GM04504 (cell line): ENCODE results near the gene TRAF3.
"Not testable (repeated sequence)": the region's sequence is repeated elsewhere in the genome, so short reads cannot be mapped to it uniquely, and the experiment has no call there.

Source experiments
- DNase-seq: peaks from one replicate; pipeline ENCODE4 v3.0.0-alpha.2; 2012; ENCODE audit warnings: low read depth

The TRAF3 gene

DNA sequence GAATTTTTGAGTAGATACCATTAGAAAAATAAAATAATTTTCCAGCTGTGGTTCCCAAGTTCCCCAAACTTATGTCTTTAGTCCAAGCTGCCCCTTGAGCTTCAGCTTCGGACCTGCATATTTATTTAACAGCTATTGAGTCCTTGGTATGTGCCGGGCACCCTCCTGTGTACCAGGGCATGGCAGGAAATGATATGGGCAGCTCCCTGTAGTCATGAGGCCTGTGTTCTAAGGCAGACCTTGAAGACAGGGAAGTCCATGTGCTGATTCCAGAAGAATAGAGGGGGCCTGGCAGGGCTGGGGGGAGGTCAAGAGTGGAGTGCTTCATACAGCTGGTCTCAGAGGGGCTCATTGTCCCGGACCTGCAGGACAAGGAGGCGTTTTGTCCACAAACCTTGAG is 29.2 kb downstream of the TRAF3 start:
- DNase-seq: no peak

DNA sequence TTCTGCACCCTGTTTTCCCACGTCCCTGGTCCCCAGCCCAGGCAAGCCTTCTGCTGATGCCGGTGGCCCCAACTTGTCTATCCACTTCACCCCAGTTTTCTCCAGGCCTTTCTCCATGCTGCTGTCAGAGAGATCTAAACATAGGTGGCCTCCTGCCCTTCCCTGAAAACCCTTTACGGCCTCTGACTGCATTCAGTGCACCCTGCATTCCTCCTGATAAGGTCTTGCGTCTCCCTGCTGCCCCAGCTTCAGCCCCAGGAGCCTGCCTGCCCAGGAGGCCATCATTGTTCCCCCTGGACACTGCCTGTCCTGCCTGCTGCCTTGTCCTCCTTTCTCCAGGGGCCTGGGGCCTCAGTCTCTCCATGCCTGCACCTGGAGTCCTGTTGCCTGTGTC is 29.8 kb downstream of the TRAF3 start:
- DNase-seq: no peak

DNA sequence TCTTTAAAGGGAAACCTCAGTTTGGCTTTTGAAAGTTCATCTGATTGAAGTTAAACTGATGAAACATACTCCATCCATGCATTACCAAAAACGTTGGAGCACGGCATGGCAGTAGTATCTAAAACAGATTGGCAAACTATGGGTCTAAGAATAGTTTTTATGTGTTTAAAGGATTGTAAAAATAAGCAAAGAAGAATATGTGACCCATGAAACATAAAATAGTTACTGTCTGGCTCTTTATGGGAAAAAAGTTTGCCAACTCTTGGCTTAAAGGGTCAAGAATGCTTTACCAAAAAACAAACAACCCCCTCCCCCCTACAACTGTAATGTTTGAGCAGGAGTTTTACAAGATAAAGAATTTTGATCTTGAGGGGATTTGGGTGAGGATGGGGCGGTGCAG is 32.6 kb downstream of the TRAF3 start:
- no peak for DNase-seq

DNA sequence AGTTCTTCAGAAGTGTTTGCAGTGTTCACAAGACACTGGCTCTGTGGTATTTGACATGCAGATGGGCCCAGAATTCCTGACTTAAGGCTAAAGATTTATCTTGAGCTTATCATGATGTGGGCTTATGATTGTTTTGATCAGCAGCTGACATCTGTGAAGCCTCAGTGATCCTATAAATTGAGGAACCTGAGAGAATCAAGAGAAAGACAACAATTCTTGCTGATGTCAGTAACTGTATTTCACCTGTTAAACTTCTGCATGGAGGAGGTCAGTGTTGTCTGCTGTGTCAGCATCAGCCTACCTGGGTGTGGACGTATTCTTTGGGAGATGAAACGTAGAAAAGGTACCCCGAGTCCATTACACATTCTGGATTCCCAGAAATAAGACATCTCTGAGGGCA is 33.3 kb downstream of the TRAF3 start:
- DNase-seq: no peak

DNA sequence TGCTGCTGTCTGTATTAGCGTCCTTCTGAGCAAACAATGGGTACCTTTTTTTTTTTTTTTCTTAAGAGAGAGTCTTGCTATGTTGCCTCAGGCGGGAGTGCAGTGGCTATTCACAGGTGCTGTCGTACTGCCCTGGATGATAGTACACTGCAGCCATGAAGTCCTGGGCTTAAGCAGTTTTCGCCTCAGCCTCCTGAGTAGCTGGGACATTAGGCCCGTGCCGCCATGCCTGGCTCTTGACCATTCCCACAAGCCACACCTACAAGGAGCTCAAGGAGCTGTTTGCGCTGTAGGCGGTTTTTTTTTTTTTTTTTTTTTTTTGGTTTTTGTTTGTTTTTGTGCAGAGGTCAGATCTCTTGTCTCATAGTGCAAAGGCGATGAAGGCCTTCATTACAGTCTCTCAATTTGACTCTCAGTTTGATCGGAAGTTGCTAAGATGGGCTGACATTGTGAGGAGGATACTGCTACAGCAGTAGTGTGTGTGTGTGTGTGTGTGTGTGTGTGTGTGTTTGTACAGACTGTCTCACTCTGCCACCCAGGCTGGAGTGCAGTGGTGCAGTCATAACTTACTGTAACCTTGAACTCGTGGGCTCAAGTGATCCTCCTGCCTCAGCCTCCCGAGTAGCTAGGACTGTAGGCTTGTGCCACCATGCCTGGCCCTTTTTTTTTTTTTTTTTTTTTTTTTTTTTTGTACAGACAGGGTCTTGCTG is 34.2 kb downstream of the TRAF3 start:
- no peak for DNase-seq

DNA sequence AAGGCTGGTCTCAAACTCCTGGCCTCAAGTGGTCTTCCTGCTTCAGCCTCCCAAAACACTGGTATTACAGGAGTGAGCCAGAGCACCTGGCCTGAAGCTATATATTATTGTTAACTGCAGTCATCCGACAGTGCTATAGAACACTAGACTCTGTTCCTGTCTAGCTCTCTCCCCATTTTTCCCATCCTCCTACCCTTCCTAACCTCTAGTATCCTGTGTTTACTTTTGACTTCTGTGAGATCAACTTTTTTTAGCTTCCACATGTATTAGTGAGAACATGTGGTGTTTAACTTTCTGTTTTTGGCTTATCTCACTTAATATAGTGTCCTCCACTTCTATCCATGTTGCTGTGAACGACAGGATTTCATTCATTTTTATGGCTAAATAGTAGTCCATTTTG is 34.7 kb downstream of the TRAF3 start:
- DNase-seq: no peak

DNA sequence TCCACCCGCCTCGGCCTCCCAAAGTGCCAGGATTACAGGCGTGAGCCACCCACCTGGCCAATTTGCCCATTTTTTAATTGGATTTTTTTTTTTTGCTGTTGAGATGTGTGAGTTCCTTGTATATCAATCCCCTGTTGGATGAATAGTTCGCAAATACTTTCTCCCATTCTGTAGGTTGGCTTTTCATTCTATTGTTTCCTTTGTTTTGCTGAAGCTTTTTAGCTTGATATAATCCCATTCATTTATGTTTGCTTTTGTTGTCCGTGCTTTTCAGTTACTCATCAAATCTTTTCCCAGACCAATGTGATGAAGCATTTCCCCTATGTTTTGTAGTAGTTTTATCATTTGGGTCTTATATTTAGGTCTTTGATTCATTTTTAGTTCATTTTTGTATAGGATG is 36.4 kb downstream of the TRAF3 start:
- DNase-seq: no peak

DNA sequence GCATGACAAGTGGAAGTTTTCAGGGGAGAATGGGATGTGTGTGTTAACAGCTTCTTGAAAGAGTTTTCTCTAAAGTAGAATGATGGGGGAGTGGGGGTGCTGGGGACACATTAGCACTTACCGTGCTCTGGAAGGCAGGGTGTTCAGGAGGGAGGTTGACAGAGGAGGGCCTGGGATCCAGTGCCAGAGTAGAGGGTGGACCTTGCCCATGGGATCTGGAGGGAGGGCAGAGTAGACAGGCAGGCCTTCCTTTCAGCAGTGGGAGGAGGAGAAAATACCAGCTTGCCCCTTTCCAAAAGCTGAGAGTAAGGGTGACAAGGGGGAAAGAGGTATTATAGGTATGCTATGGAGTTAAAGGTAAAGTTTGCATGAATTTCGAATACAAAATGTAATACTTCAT is 40.1 kb downstream of the TRAF3 start:
- DNase-seq: no peak

DNA sequence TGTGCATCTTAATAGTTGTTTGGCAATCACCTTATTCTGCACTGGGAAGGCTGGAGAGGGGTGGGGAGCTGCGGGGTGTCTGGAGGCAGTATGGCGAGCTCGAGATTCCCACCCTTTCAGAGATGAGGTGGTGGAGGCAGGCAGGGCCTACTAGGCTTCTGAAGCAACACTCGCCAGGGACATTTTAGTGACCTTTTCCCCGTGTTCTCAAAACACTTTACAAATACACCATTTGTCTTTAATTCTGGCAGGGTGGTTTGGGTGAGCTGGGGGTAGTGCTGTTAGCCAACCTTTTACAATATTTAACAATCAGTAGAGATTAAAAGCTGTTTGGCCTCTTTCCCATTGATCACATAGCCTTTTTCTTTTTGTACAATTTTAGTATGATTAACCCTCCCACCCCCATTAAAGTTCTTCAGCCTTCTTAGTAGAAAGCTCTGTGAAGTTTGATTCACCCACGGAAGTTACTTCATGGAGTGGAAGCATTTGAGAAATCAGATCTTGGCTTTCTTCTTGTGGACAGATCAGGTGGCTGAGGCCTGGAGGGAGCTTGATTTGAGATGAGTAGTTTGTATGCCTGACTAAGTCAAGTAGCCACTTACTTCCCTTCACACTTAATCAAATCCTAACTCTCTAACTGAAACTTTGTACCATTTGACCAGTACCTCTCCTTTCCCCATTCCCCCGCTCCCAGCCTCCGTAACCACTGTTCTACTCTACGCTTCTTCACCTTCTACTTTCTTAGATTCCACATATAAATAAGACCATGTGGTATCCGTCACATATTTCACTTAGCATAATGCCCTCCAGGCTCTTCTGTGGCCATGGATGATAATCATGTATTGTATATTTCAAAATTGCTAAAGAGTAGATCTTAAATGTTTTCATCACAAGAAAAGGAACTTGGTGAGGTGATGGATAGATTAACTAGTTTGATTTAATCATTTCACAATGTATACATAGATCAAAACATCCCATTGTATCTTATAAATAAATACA is 41.0 kb downstream of the TRAF3 start:
- no peak for DNase-seq

DNA sequence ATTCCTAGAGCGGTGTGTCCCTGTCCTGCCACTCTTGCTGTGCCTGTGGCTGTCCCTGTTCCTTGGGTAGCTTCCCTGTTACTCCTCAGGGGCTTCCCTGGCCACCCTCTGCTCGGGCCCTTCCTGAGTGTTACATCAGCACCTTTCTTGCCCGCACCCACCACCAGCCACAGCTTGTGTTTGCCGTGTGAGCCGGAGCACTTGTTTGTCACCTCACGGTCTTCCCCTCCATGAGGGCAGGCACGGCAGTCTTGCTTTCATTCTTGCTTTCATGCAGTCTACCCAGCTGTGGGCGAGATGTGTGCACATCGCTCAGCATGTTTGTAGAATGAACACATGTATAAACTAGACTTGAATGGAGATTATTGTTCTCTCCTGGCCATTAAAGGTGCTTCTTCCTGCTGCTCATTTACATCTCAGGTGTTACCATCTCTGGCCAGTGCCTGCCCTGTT is 42.0 kb downstream of the TRAF3 start:
- no peak for DNase-seq

DNA sequence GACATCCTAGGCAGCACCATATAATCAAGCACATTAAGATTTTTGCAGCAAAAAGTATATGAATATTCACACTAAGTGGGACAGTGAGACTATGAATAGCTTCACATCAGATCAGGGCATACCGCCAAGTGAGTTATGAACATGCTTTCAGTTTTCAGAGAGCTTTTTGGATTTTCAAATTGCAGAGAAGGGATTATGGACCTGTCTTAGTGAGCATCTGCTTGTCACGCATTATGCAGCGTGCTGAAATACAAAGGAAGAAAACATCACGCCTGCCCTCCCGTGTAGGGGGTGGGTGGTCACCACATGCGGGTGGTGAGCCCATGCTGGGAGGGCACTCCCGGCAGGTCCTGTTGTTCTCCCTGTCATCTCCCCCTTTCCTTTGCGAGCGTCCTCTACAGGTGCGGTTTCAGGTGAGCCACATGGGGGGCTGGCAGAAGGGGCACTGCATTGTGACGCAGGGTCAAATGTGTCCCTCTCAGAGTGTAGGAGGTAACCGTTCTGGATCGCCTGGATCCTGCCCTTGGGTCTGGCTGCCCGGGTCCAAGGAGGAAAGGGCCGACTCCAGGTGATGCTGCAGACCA is 42.6 kb downstream of the TRAF3 start:
- DNase-seq: no peak

DNA sequence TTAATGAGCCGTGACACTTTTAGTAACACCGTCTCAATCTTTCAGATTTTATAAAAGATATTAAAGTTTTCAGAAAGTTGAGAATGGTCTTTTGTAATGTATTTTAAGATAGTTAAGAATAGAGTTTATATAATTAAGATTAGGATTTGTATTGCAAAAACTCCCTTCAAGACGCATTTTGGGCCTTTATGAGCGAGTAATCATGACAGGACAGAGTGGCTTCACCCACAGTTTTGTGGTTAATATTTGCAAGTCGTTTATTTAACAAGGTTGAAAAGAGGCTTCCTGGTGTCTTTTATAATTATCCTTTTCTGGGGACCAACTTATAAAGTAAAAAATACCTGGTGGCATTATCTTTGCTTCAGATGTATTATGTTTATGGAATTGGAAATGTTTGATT is 44.0 kb downstream of the TRAF3 start:
- DNase-seq: no peak

DNA sequence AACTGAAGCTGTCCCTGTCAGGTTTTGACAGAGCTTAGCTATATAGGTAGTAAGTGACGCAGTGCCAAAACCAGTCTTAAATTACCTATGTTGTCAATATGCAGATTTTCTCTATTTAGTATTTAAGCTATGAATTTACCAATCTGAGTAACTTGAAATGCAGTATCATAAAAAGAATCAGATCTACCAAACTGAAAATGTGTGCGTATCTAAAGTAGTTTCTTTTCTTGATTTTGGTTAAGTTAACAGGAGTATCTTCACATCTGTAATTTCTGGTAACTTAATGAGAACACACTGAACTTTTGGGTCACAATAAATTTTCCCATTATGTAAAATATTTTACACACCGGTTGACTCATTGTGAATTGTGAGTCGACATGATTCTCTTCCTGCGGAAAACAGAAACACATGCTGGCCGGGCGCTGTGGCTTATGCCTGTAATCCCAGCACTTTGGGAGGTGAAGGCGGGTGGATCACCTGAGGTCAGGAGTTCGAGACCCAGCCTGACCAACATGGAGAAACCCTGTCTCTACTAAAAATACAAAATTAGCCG is 45.1 kb downstream of the TRAF3 start:
- DNase-seq: no peak

DNA sequence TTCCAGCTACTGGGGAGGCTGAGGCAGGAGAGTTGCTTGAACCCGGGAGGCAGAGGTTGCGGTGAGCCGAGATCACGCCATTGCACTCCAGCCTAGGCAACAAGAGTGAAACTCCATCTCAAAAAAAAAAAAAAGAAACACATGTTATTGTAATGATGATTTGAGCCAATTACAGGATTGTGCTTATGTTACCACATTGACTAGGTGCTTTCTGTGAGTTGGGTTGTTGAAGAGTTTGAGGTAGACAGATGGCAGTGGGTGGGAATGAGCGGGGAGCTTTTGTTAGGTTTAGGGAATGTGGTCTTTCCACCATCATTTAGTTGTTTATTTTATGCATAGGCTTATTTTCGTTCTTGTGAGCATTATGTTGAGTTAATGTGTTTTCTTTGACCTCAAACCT is 45.6 kb downstream of the TRAF3 start:
- DNase-seq: not testable (repeated sequence)

DNA sequence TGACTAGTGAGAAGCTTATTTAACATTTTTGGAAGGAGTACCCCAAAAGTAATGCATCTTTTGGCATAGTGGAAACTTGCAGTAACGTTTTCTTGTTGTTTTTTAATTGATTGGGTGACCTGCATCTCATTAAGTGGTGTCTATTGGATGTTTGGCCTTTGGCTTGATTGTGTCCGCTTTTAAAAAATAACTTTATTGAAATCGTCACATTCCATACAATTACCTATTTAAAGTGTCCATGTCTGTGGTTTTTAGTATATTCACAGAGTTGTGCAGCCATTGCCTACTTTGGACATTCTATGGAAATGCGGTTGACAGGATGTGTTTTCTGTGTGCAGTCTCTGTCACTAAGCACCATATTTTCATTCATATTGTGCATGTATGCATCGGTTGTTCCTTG is 46.3 kb downstream of the TRAF3 start:
- no peak for DNase-seq

DNA sequence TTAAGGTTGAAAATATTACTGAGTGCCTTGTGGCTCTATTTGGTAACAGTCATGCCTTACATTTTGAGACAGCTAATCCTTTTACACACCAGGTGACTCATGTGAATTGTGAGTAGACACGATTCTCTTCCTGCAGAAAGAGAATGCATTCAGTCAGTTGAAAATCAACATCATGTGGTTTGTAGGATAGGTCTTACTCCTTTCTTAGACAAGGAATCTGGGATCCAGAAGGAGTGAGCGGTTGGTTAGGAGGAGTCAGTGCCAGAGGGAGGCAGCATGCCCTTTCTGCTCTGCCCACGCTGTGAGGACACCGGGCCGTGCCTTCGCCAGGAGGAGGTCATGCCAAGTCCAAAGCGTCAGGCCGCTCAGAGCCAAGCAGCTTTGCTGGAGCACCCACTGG is 47.6 kb downstream of the TRAF3 start:
- no peak for DNase-seq

DNA sequence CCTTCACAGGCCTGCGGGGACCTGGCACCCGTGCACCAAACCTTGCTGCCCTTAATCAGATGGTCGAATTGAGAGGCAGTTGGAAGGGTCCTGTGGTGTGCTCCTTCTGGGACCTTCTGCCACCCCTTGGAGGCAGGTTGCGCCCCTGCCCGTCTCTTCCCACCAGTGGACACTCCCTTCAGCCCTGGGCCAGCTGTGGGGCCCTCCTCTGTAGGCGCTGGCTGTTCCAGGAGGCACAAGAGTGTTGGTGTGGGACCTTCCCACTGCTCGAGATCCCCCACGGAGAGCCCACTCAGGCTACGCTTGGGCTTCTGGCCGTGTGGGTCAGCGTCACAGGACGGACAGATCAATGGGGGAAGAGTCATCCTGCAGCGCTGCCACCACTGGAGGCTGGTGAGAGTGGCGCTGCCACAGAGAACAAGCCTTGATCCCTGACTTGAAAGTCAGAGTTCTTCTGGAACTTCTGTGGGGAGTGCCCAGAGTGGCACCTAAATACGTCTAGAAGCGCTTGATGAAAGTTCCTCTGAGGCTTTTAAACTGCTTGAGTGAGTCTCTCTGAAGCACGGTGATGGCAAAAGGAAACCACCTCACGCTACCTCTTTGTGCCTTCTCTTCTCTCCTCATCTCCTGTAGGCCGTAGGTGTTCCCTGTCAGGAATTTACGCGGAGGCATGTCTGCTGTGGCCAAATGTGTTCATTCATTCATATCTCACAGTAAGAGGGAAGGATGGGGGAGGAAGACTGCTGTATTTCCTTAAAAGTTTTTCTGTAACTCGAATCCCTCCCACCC is 48.3 kb downstream of the TRAF3 start:
- DNase-seq: no peak

DNA sequence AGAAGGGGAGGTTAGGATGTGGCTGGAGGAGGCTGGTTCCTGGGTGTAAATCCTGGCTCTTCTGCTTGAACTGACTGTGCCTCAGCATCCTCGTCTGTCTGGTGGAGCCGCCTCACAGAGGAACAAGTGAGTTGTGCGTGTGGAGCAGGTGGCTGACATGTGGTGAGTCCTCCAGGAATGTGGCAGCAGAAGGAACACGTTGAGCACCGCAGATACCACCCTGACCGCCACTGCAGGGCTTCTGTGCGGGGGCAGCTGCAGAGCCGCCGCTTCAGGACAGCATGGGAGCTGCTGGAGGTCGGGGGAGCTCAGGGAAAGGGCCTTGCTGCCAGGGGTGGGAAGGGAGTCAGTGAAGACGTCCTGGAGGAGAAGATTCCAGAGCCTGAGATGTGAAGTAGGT is 48.9 kb downstream of the TRAF3 start:
- DNase-seq: no peak

DNA sequence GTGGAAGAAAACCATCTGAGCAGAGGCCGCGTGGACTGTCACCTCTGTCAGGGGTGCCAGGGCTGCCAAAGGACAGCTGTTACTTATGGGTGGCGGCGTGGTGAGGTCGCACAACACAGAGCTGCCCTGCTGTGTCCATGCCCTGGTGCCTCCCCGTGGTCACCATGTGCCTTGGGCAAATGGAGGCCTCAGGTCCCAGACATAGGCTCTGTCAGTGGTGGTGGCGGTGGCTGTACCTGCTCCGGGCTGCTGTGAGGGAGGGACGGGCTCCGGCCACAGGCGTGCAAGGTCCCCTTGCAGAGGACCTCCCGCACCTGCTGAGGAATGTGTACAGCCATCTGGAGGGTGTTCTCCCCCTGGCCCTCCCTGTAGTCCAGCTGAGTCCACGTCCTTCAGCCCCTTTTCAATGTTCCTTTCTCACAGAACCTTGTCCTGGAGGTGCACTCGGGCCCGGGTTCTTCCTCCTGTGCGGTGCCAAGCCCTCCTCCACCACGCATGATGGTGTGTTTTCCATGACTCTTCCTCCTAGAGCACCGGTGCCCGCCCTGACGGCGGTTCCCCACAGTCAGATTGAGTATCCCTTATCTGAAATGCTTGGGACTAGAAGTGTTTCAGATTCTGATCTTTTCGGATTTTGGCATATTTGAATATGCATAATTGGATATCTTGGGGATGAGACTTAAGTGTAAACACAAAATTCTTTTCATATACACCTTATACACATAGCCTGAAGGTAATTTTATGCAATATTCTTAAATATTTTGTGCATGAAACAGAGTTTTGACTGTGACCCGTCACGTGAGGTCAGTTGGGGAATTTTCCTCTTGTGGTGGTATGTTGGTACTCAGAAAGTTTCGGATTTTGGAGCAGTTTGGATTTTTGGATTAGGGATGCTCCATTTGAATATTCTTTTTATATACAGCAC is 49.8 kb downstream of the TRAF3 start:
- DNase-seq: no peak

DNA sequence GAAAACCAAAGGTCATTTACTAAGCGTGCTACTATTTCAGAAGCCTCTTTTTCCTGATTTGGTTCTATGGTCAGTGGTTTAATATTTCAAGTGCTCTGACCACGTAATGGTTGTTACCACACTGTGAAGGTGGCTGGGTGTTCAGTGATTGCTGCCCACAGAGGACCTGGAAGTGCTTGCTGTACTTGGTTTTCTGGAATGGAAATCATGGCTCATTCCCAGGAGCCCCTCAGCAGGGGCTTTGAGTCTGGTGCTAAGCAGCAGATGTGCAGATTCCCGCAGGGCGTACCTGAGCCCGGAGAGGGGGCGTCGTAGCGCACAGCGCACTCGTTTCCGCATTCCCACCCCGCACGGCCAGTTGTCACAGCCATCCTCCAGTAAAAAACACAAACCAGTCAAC is 50.5 kb downstream of the TRAF3 start:
- no peak for DNase-seq

DNA sequence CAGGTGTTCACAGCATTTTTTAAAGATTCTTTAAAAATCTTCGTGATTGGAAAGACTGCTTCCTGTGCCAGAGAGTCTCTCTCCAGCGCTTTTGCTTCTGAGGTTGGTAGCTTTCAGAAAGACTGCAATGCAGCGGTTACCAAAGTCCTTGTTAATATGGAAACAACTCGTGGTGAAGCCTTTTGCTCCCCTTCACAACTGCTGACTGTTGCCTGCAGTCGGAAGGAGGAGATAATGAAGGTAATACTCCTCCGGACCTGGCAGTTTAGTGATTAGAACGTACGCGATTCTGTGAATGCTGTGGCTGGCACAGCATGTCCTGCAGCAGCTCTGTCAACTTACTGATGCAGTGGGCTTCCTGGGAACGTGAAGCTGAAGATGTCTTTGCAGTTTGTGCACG is 50.9 kb downstream of the TRAF3 start:
- DNase-seq: no peak
